GM19328 (cell line): Measurements from ENCODE around the gene NPB.
A peak's percentile ranks its signal among the peaks of the same experiment; 100 is the strongest.

Source experiments
- ATAC-seq: cut with Tn5 transposase; IDR thresholded peaks from one replicate; pipeline ENCODE4 v1.9.1; 2021; ENCODE audit warnings: mild to moderate bottlenecking, moderate library complexity; ENCODE audit not compliant: unreplicated experiment

NPB gene

GRCh38 chr17:81924557-81925532, 22.8 kb downstream of the NPB start:
- no peak for ATAC-seq

- ATAC-seq: no peak
These were observed 23.9 kb downstream of the NPB start for GRCh38 chr17:81925860-81926450.

DNA sequence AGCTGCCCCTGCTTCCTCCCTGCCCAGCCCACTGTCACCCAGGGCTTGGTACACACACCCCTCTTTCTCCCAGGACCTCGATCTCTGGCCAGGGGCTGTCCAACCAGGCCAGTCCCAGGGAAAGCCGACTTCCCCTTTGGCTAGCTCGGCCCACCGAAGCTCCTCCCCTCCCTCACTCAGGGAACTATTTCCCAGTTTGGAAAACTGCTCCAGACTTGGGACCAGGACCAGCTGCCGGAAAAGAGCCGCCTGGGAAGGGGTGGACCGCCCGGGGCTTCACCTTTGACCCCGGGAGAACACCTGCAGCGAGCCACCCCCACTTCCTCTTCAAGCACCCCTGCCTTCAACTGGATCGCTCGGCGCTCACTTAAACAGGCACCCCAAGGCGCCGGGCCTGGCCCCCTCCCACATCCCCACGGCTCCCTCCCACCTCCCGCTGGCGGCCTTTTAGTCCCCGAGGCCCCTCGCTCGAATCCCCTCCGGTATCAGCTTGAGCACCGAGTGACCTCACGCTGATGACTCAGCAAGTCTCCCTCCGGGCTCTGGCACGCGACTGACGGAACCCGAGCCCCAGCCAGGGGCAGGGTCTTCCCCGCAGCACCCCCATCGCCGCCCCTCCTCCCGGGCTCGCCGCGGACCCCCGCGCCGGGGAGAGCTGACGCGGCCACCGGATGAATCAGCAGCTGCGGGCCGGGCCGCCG, 24.6 kb downstream of the NPB start:
- ATAC-seq: peak; percentile 14

GRCh38 chr17:81927152-81927652, 25.2 kb downstream of the NPB start:
- ATAC-seq: peak; percentile 19

DNA sequence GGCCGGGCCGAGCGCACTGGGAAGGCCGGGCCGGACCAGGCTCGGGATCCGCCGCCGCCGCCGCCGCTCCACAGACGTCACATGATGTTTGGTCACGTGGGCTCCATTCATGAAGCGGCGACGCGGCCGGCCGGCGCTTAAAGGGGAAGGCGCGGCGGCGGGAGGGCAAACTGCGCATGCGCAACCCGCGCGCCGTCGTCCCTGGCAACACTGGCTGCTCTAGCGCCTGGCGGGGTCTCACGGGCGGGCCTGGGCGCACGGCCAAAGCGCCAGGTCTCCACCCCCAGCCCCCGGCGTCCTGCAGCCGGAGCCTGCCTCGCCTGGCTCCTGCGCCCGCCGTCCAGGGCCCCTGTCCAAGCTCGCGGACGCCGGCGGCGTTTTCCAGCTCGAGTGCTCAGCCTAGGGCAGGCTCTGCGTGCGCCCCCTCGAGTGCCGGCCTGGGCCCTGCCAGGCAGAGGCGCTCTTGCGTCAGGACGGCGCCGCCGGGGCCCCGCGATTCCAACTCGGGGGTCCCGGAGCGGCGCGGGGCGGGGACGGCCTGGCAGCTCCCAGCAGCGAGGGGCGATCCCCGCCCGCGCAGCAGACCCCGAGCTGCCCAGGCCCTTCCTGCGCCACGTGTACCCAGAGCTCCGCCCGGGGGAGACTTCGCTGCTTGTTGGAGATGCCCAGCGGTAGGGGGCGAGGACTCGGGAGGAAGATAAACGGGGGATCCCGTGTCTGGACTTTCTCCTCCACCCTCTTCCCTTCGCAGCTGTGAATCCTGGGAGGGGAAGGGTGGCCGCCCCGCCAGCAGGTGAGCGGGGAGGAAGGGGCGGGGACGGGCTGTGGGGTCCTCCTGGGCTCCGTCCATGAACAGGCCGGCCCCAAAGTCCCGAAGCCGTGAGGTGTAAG, 25.9 kb downstream of the NPB start, which contains the start of gene MAFG:
MAFG (minus strand) TSS at position 83 of the 891 bp plus-strand sequence. CDS start 4,550 bp downstream, outside the sequence.
- peak; percentile 53 for ATAC-seq

DNA sequence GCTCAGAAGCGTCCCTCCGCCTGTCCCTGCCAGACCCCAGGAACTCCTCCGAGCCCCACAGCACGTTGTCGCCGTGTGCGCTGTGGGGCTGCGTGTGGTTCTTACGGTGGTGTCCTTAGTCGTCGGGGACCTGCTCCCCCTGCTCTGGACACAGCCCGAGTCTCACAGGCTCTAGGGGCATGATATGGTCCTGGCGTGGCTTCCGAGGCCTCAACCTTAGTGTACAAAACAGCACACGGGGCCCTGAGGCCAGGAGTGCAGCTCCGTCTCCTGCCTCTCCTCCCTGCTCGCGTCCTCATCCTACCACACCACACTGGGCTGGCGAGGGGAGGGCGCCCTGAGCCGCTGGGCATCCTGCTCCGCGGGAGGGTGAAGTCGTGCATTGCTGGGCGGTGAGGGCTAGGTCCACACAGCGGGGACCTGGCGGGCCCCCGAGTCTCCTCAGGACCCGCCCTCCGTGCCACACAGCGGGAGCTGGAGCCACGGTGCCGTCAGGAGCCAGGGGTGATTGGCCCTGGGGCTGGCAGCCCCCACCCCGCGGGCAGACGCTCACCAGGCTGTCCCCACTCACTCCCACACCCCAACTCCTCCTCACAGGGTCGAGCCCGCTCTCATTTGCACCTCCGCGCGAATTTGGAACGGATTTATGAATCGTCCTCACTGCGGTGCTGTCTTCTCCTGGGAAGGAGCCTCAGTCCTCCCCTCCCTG, 26.7 kb downstream of the NPB start:
- no peak for ATAC-seq

DNA sequence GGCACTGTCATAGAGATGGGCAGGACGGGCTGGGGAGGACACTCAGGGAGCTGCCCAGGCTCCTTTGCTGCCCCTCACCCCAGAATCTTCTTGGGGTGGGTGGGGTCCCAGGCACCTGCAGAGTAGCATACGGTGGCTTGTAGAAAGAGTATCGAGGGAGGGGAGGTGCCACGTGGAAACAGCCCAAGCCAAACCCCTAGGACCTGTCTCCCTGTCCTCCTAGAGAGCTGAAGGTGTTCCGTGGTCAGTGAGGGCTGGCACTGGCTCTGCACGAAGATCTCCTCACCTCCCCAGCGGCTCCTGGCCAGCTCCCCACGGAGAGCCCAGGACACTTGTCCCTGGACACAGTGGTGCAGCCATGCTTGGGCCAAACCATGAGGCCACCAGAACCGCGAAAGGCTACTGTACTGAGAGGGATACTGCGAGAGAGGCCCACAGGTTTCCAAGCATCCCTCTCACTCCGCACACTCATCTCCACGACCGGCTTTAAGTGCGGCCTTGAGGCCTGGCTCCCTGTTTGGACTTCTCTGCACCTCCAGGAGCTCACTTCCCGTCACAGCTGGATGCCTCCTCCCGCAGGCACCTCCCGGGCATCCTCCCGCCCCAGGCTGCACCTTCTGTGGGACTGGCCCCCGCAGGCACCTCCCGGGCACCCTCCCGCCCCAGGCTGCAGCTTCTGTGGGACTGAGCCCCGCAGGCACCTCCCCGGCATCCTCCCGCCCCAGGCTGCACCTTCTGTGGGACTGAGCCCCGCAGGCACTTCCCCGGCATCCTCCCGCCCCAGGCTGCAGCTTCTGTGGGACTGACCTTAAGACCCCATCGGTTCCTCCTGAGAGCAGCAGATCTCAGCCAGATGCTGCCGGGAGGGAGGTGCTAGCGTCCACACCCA, 27.5 kb downstream of the NPB start:
- ATAC-seq: no peak

GRCh38 chr17:81930142-81931125, 28.4 kb downstream of the NPB start:
- no peak for ATAC-seq

DNA sequence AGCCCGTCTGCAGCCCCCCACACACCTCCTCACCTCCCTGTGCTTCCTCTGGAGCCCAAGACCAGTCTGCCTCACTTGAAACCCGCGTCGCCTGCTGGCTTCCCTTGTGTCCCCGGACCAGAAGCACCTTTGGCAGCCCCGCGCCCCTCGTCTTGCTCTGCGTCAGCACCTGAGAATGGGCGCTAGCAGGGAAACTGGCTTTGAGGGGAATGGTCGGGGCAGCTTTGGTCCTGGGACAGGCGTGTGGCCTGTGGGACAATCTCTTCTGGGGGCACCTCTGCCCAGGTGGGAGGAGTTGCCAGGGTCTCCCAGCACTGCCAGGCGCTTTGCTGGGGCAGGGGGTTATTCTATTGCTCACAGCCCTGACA, 29.1 kb downstream of the NPB start:
- no peak for ATAC-seq

GRCh38 chr17:81931557-81932332, 29.7 kb downstream of the NPB start:
- ATAC-seq: no peak

DNA sequence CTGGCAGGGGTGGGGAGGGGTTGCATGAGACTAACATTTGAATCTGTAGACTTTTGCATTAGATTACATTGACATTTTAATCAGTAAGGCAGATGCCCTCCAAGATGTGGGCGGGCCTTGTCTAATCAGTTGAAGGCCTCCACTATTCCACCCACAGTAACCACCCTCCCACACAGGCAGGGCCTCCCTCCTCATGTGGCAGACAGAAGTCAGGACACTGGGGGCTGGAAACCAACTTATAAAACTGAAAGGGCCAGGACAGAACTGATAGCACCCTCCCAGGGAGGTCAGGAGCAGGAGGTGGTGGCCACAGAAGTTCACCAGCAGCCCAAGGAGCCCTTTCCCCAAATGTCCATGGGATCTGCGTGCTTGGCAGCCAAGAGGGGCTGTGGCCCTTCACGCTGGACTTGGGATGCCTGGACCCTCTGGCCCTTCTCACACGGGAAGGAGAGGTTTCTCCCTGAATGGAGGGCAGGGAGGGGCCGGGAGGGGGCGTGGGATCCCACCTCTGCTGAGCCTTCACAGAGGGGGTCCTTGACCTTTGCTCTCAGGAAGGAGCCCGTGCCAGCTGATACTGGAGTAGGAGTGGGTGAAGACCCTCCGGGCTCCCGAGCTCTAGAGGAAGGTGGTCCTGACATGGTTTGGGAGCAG, 30.4 kb downstream of the NPB start:
- no peak for ATAC-seq

GRCh38 chr17:81933178-81933699, 31.2 kb downstream of the NPB start:
- ATAC-seq: no peak

- ATAC-seq: no peak
These were observed 32.2 kb downstream of the NPB start for GRCh38 chr17:81934098-81934757.

DNA sequence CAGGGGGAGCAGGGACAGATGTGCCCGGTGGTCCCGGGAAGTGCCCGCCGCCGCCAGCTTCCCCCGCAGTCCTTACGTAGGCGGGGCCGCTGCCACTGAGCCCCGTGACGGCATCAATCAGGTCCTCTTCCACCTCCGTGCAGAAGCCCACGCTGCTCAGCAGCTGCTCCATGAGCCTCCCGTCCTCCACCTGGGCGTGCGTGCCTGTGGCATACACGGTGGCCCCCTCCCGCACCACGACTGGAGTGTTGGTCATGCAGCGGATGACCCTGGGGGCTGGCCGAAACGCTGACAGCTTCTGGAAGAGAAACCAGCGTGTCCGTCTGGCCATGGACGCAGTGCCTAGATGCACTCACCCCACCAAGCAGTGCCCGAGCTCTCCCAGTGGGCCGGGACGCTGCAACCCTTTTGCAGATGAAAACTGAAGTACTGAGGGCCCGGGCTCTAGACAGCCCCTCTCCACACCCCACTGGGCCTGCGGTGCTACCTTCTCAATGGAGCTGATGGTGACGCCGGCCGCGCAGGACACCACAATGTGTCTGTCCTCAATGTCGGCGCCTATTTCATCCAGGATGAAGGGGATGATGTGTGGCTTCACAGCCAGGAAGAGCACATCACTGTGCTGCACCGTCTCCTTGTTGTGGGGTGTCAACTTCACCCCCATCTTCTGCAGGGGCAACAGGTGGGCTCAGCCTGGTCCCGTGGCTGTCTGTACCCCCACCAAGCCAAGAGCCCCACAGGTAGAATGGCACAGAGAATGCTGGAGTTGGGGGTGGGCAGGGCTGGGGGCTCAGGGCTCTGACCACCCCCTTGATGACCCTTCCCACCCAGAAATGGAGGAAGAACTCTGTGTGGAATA, 33.0 kb downstream of the NPB start:
- ATAC-seq: no peak

- no peak for ATAC-seq
These were observed 33.7 kb downstream of the NPB start for GRCh38 chr17:81935709-81936084.
